Osteoblast (primary cell): ENCODE results near the gene C3orf33. TPM values are rescaled to one million over a fixed set of nuclear protein-coding genes. Genes with fewer than 3 reads are reported as not detected.

ENCODE experiments used
- DNase-seq: peaks from one replicate; pipeline ENCODE4 v3.0.0; 2011; ENCODE audit warnings: low spot score, mixed read lengths; ENCODE audit not compliant: insufficient read length; ENCODE audit errors: missing footprints
- H2AFZ ChIP-seq: 2 replicates; pipeline ENCODE4 v1.6.0; 2011; ENCODE audit warnings: mild to moderate bottlenecking, low read length
- H3K27ac ChIP-seq: 2 replicates; pipeline ENCODE4 v1.5.1; 2011; ENCODE audit warnings: mild to moderate bottlenecking, low read depth, low read length, moderate library complexity
- H3K27me3 ChIP-seq: 2 replicates; pipeline ENCODE4 v1.6.0; 2012; ENCODE audit warnings: mild to moderate bottlenecking, control low read depth, inconsistent platforms, low read length, moderate library complexity; ENCODE audit not compliant: insufficient read depth
- H3K36me3 ChIP-seq: 2 replicates; pipeline ENCODE4 v1.5.1; 2011; ENCODE audit warnings: mild to moderate bottlenecking, low read length, control low read depth, moderate library complexity; ENCODE audit not compliant: insufficient read depth
- H3K4me1 ChIP-seq: 2 replicates; pipeline ENCODE4 v1.5.1; 2011; ENCODE audit warnings: mild to moderate bottlenecking, low read length, control low read depth, moderate library complexity; ENCODE audit not compliant: insufficient read depth
- H3K4me2 ChIP-seq: 2 replicates; pipeline ENCODE4 v1.6.0; 2011; ENCODE audit warnings: mild to moderate bottlenecking, low read length; ENCODE audit not compliant: insufficient read depth
- H3K4me3 ChIP-seq: fragments of 200-600 bp; sonication (generic); 3 replicates; pipeline ENCODE4 v1.5.1; 2012; ENCODE audit warnings: mild to moderate bottlenecking, low read length, inconsistent platforms; ENCODE audit not compliant: insufficient read depth
- H3K79me2 ChIP-seq: 2 replicates; pipeline ENCODE4 v1.6.0; 2012; ENCODE audit warnings: mild to moderate bottlenecking, low read length, control low read depth, inconsistent platforms; ENCODE audit not compliant: insufficient read depth
- H3K9me3 ChIP-seq: 2 replicates; pipeline ENCODE4 v1.5.1; 2011; ENCODE audit warnings: low read depth, low read length, control low read depth
- H4K20me1 ChIP-seq: 2 replicates; pipeline ENCODE4 v1.6.0; 2012; ENCODE audit warnings: mild to moderate bottlenecking, low read length, control low read depth; ENCODE audit not compliant: insufficient read depth
- total RNA-seq: library from RNA; depleted of rRNA; stranded (reverse); fragments of >200 nt; gene quantifications from 2 replicates; pipeline ENCODE4 v1.2.3, GENCODE V29; 2012
- TF ChIP-seq, protein P1 (sequence below): IDR thresholded peaks from 2 replicates; pipeline ENCODE4 v1.5.1; 2011; ENCODE audit warnings: mild to moderate bottlenecking, low read depth, low read length, moderate library complexity; ENCODE audit errors: extremely low read depth

The C3orf33 gene
- total RNA-seq, 1 donor = 2.5 TPM

GRCh38 chr3:155753038-155753639 lies 52.9 kb downstream of the C3orf33 start:
- H2AFZ ChIP-seq = no peak overlapping the region
- TF ChIP-seq, protein P1, sequence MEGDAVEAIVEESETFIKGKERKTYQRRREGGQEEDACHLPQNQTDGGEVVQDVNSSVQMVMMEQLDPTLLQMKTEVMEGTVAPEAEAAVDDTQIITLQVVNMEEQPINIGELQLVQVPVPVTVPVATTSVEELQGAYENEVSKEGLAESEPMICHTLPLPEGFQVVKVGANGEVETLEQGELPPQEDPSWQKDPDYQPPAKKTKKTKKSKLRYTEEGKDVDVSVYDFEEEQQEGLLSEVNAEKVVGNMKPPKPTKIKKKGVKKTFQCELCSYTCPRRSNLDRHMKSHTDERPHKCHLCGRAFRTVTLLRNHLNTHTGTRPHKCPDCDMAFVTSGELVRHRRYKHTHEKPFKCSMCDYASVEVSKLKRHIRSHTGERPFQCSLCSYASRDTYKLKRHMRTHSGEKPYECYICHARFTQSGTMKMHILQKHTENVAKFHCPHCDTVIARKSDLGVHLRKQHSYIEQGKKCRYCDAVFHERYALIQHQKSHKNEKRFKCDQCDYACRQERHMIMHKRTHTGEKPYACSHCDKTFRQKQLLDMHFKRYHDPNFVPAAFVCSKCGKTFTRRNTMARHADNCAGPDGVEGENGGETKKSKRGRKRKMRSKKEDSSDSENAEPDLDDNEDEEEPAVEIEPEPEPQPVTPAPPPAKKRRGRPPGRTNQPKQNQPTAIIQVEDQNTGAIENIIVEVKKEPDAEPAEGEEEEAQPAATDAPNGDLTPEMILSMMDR = peak; percentile 59
- no peaks in the 10 kb centered on the region for H3K4me1 ChIP-seq
- no peaks in the 10 kb centered on the region for H3K79me2 ChIP-seq
- peak; percentile 78 for DNase-seq
- H4K20me1 ChIP-seq = no peaks in the 10 kb centered on the region
- no peak overlapping the region for H3K4me2 ChIP-seq
- no peak overlapping the region for H3K27ac ChIP-seq
- no peak overlapping the region for H3K4me3 ChIP-seq
- no peaks in the 10 kb centered on the region for H3K36me3 ChIP-seq
- no peaks in the 10 kb centered on the region for H3K9me3 ChIP-seq
- no peaks in the 10 kb centered on the region for H3K27me3 ChIP-seq

DNA sequence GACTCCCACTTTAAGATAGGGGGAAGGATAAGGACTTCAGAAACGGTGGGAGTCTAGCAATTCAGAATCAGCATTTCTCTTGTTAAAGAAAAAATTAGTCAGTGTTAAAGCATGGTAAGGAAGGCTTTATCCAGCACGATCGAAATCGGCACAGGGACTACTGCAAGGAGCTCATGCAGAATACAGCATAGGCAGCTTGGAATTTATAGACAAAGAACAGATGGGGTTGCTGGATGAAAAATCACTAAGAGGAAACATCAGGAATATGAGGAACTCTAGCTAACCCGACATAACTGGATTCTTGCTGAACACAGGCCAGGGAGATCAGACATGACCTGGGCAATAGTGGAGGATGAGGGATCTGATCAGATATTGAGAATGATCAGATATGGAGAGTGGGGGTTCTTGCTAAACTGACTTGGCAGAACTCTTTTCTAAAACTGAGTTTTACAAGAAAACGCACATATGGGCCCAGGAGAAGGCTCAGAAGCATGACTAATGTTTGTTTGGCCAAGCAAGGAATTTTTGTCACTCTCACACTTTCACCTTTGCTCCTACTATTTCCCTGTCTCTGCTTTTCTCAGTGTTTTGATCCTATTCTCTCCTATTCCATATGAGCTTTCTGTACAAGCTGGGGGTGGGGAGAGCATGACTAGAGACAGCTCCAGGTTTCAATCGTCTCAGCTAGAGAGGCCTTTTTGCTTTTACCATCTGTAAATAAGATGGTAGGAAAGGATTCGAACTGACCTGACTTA lies 57.3 kb downstream of the C3orf33 start:
- no peaks in the 10 kb centered on the region for H3K9me3 ChIP-seq
- no peak for DNase-seq
- no peaks in the 10 kb centered on the region for H3K79me2 ChIP-seq
- no peak overlapping the region for H3K4me2 ChIP-seq
- no peak overlapping the region for H3K27ac ChIP-seq
- H3K36me3 ChIP-seq = no peaks in the 10 kb centered on the region
- H2AFZ ChIP-seq = no peak overlapping the region
- peaks cover 21% of the 10 kb centered on the region for H3K4me1 ChIP-seq
- no peaks in the 10 kb centered on the region for H4K20me1 ChIP-seq
- H3K4me3 ChIP-seq = no peak overlapping the region
- TF ChIP-seq, protein P1 = no peak
- H3K27me3 ChIP-seq = peaks cover 5% of the 10 kb centered on the region

DNA sequence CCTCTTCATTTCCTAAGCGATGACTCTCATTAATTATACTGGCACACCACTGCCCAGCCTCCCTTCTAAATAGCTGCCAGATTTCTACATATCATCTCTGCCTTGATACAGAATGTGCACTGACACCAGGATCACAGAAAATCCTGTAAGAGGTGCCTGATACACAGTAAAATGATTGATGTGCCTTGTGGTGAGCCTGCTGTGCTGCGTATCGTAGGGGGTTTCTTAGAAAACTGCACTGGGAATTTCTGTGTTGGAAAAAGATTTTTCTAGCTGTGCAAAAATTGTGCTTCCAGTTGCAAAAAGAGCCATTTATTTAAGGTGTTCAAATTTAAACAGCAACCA lies 58.2 kb downstream of the C3orf33 start:
- H3K36me3 ChIP-seq = no peaks in the 10 kb centered on the region
- H3K79me2 ChIP-seq = no peaks in the 10 kb centered on the region
- H3K27ac ChIP-seq = no peak overlapping the region
- no peak overlapping the region for H3K4me2 ChIP-seq
- peaks cover 27% of the 10 kb centered on the region for H3K4me1 ChIP-seq
- no peak overlapping the region for H3K4me3 ChIP-seq
- no peak overlapping the region for H2AFZ ChIP-seq
- H3K27me3 ChIP-seq = peaks cover 13% of the 10 kb centered on the region
- no peak for DNase-seq
- TF ChIP-seq, protein P1 = no peak
- H4K20me1 ChIP-seq = no peaks in the 10 kb centered on the region
- H3K9me3 ChIP-seq = no peaks in the 10 kb centered on the region

- Histone ChIP-seq H3K4me1 (peaks cover 27% of the 10 kb centered on the region), H3K36me3 (no peaks in the 10 kb centered on the region), H3K27ac (no peak overlapping the region), H3K4me3 (no peak overlapping the region), H3K9me3 (no peaks in the 10 kb centered on the region), H3K27me3 (peaks cover 18% of the 10 kb centered on the region), H2AFZ (no peak overlapping the region), H3K4me2 (no peak overlapping the region), H3K79me2 (no peaks in the 10 kb centered on the region), H4K20me1 (no peaks in the 10 kb centered on the region)
- DNase-seq = no peak
- TF ChIP-seq, protein P1 = no peak
These were observed 58.7 kb downstream of the C3orf33 start for GRCh38 chr3:155747286-155747945.
